GM12878 (cell line): ENCODE results near the gene RHAG.

Experiments used
- BHLHE40 ChIP-seq, 2 experiments: fragments of 450-650 bp in 1 of 2; IDR thresholded peaks; 2 replicates each; pipeline ENCODE4 v1.6.1; 2011 to 2017; ENCODE audit warnings: low read depth in 2 of 2, borderline replicate concordance in 1 of 2, improper control_type of control experiment in 1 of 2, low read length in 1 of 2, mild to moderate bottlenecking in 1 of 2
- CBX5 ChIP-seq: sonication (generic); IDR thresholded peaks from 2 replicates; pipeline ENCODE4 v1.6.1; 2016; ENCODE audit warnings: low read depth, moderate library complexity, mild to moderate bottlenecking, inconsistent platforms
- CHD2 ChIP-seq: IDR thresholded peaks from 2 replicates; pipeline ENCODE4 v1.6.1; 2011; ENCODE audit warnings: low read depth, low read length, improper control_type of control experiment, borderline replicate concordance
- CREB1 ChIP-seq: IDR thresholded peaks from 2 replicates; pipeline ENCODE4 v1.6.1; 2012; ENCODE audit warnings: low read depth, mild to moderate bottlenecking, inconsistent platforms
- EED ChIP-seq: sonication (generic); IDR thresholded peaks from 2 replicates; pipeline ENCODE4 v1.6.1; 2016; ENCODE audit warnings: antibody characterized with exemption, low read depth
- IKZF2 ChIP-seq, 2 experiments: fragments of 450-650 bp; IDR thresholded peaks; 2 replicates each; pipeline ENCODE4 v1.6.1; 2017; ENCODE audit warnings: mild to moderate bottlenecking in 2 of 2, moderate library complexity in 2 of 2
- MLLT1 ChIP-seq: fragments of 450-650 bp; IDR thresholded peaks from 2 replicates; pipeline ENCODE4 v1.6.1; 2016; ENCODE audit warnings: mild to moderate bottlenecking
- NFYB ChIP-seq: IDR thresholded peaks from 2 replicates; pipeline ENCODE4 v1.6.1; 2011; ENCODE audit warnings: low read depth, mild to moderate bottlenecking, low read length, improper control_type of control experiment, moderate library complexity; ENCODE audit not compliant: insufficient read depth
- NR2C1 ChIP-seq: fragments of 450-650 bp; IDR thresholded peaks from 2 replicates; pipeline ENCODE4 v1.6.1; 2017; ENCODE audit warnings: antibody characterized with exemption, mild to moderate bottlenecking, moderate library complexity
- POLR2A ChIP-seq: IDR thresholded peaks from 2 replicates; pipeline ENCODE4 v1.6.1; 2011; ENCODE audit warnings: low read depth, mild to moderate bottlenecking, low read length
- SP1 ChIP-seq: IDR thresholded peaks from one replicate; pipeline ENCODE4 v1.6.1; 2011; ENCODE audit warnings: low read depth, low read length
- SUPT20H ChIP-seq: IDR thresholded peaks from 2 replicates; pipeline ENCODE4 v1.6.1; 2011; ENCODE audit warnings: low read depth, mild to moderate bottlenecking, low read length, moderate library complexity, borderline replicate concordance; ENCODE audit not compliant: control insufficient read depth
- TF ChIP-seq, protein P1 (sequence below), 3 experiments: IDR thresholded peaks in 2 of 3; conservative IDR thresholded peaks in 1 of 3; 2 replicates each; pipeline ENCODE4 v1.5.1; 2011; ENCODE audit warnings: low read depth in 3 of 3, low read length in 3 of 3, mild to moderate bottlenecking in 3 of 3, control low read depth in 2 of 3, moderate library complexity in 2 of 3, inconsistent platforms in 1 of 3, mixed read lengths in 1 of 3; ENCODE audit not compliant: control insufficient read depth in 2 of 3, insufficient read depth in 1 of 3; ENCODE audit errors: extremely low read depth in 1 of 3
- TF ChIP-seq, protein P2 (sequence below): IDR thresholded peaks from 2 replicates; pipeline ENCODE4 v1.6.1; 2012; ENCODE audit warnings: low read depth, low read length, improper control_type of control experiment

DNA sequence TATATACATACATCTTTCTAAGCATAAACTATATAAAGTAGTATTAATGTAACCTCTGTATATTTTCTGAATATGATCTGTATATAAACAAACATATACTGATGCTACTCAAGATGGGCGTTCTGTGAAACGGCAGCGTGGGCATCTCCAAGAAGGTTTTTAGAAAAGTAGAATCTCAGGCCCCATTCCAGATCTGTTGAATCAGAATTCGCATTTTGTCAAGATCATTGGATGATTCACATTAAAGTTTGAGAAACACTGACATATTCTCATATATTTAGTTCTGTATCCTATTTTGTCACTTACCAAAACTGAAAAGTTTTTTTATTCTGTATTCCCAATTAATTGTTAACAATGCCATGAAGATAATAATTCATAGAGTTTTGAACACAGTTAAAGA lies 80.7 kb downstream of the RHAG start:
- TF ChIP-seq SP1 (no peak), POLR2A (no peak), MLLT1 (no peak), SUPT20H (no peak), EED (no peak), CREB1 (no peak), CHD2 (no peak), CBX5 (no peak), NFYB (no peak), NR2C1 (no peak), BHLHE40 (IDR thresholded peaks at IDR 0.05; ENCODE audit: borderline replicate concordance in 1 of 2, low read depth in 2 of 2, low read length in 1 of 2) (no peak), IKZF2 (IDR thresholded peaks at IDR 0.05) (no peak)
- TF ChIP-seq, protein P1, sequence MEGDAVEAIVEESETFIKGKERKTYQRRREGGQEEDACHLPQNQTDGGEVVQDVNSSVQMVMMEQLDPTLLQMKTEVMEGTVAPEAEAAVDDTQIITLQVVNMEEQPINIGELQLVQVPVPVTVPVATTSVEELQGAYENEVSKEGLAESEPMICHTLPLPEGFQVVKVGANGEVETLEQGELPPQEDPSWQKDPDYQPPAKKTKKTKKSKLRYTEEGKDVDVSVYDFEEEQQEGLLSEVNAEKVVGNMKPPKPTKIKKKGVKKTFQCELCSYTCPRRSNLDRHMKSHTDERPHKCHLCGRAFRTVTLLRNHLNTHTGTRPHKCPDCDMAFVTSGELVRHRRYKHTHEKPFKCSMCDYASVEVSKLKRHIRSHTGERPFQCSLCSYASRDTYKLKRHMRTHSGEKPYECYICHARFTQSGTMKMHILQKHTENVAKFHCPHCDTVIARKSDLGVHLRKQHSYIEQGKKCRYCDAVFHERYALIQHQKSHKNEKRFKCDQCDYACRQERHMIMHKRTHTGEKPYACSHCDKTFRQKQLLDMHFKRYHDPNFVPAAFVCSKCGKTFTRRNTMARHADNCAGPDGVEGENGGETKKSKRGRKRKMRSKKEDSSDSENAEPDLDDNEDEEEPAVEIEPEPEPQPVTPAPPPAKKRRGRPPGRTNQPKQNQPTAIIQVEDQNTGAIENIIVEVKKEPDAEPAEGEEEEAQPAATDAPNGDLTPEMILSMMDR (IDR thresholded peaks at IDR 0.05 in 2 of 3, conservative IDR thresholded peaks at IDR 0.05 in 1 of 3; ENCODE audit: control insufficient read depth in 2 of 3, extremely low read depth in 1 of 3, insufficient read depth in 1 of 3, low read depth in 3 of 3, low read length in 3 of 3) = no peak
- TF ChIP-seq, protein P2, sequence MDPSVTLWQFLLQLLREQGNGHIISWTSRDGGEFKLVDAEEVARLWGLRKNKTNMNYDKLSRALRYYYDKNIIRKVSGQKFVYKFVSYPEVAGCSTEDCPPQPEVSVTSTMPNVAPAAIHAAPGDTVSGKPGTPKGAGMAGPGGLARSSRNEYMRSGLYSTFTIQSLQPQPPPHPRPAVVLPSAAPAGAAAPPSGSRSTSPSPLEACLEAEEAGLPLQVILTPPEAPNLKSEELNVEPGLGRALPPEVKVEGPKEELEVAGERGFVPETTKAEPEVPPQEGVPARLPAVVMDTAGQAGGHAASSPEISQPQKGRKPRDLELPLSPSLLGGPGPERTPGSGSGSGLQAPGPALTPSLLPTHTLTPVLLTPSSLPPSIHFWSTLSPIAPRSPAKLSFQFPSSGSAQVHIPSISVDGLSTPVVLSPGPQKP = no peak
